ENCODE measurements around the gene MIPEP. TPM values are rescaled to one million over a fixed set of nuclear protein-coding genes. Genes with fewer than 3 reads are reported as not detected.

Gene MIPEP
- total and polyA plus RNA-seq, 12 donors = 13.9 to 28.6 (median 20.7) TPM

GRCh38 chr13:23786607-23787006 is 102.6 kb downstream of the MIPEP start:
- Histone ChIP-seq H3K36me3 (replicated peaks in 1 of 2) (no peaks in the 10 kb centered on the region), H3K4me3 (no peak overlapping the region), H3K4me1 (replicated peaks in 1 of 2) (no peaks in the 10 kb centered on the region), H3K27me3 (no peaks in the 10 kb centered on the region), H3K9me3 (replicated peaks in 1 of 3) (no peaks in the 10 kb centered on the region), H3K27ac (no peak overlapping the region)
- TF ChIP-seq CTCF (IDR thresholded peaks at IDR 0.05) (no peak), POLR2A (IDR thresholded peaks at IDR 0.05) (no peak)
- DNase-seq = no peak
- 81 to 91% (median 85%) methylated on average over 3 of the region's 3 CpGs for WGBS, 4 donors
- intact Hi-C loops (cut with DNase I) = no loop called here

GRCh38 chr13:23778879-23779278 is 110.3 kb downstream of the MIPEP start:
- intact Hi-C loops (cut with DNase I) = no loop called here
- H3K27ac ChIP-seq = no peak overlapping the region
- WGBS, 4 donors = 68 to 86% (median 77%) methylated on average over 1 of the region's 1 CpG
- no peak for TF ChIP-seq POLR2A (IDR thresholded peaks at IDR 0.05)
- TF ChIP-seq CTCF (IDR thresholded peaks at IDR 0.05) = no peak
- H3K9me3 ChIP-seq (replicated peaks in 1 of 3) = no peaks in the 10 kb centered on the region
- H3K27me3 ChIP-seq = no peaks in the 10 kb centered on the region
- no peak overlapping the region for H3K4me3 ChIP-seq
- no peak for DNase-seq
- H3K36me3 ChIP-seq (replicated peaks in 1 of 2) = no peaks in the 10 kb centered on the region
- no peaks in the 10 kb centered on the region for H3K4me1 ChIP-seq (replicated peaks in 1 of 2)

GRCh38 chr13:23778002-23778652 is 111.1 kb downstream of the MIPEP start:
- Histone ChIP-seq H3K4me3 (no peak overlapping the region), H3K9me3 (replicated peaks in 1 of 3) (no peaks in the 10 kb centered on the region), H3K27me3 (no peaks in the 10 kb centered on the region), H3K36me3 (replicated peaks in 1 of 2) (no peaks in the 10 kb centered on the region), H3K4me1 (replicated peaks in 1 of 2) (no peaks in the 10 kb centered on the region), H3K27ac (no peak overlapping the region)
- 61 to 94% (median 75%) methylated on average over 2 of the region's 2 CpGs for WGBS, 4 donors
- no peak for DNase-seq
- TF ChIP-seq CTCF (IDR thresholded peaks at IDR 0.05) = no peak
- no peak for TF ChIP-seq POLR2A (IDR thresholded peaks at IDR 0.05)
- intact Hi-C loops (cut with DNase I) = no loop called here

- no peak overlapping the region for H3K27ac ChIP-seq
- no peaks in the 10 kb centered on the region for H3K4me1 ChIP-seq (replicated peaks in 1 of 2)
- intact Hi-C loops (cut with DNase I) = no loop called here
- WGBS, 4 donors = 62 to 77% (median 71%) methylated on average over 1 of the region's 1 CpG
- TF ChIP-seq CTCF (IDR thresholded peaks at IDR 0.05) (no peak), POLR2A (IDR thresholded peaks at IDR 0.05) (no peak)
- H3K4me3 ChIP-seq = no peak overlapping the region
- H3K9me3 ChIP-seq (replicated peaks in 1 of 3) = no peaks in the 10 kb centered on the region
- no peak for DNase-seq
- H3K27me3 ChIP-seq = no peaks in the 10 kb centered on the region
- no peaks in the 10 kb centered on the region for H3K36me3 ChIP-seq (replicated peaks in 1 of 2)
These were observed 111.7 kb downstream of the MIPEP start for GRCh38 chr13:23777575-23777870.

Data from adrenal gland (tissue), 12 donors.